H1 (cell line): Measurements from ENCODE around the gene ZNRF3. TPM values are rescaled to one million over a fixed set of nuclear protein-coding genes. Genes with fewer than 3 reads are reported as not detected.
A peak's percentile ranks its signal among the peaks of the same experiment; 100 is the strongest.

Experiments
- CTCF ChIA-PET: fragments of 300-600 bp; sonication (Branson Sonifier 250); formaldehyde crosslinking; loops from one replicate; lab custom pipeline; 2021; ENCODE audit not compliant: partially characterized antibody; lab: Charles Lee
- POLR2A ChIA-PET: fragments of 300-600 bp; sonication (Branson Sonifier 250); formaldehyde crosslinking; loops from one replicate; lab custom pipeline; 2021; ENCODE audit warnings: inconsistent platforms; ENCODE audit not compliant: partially characterized antibody; lab: Charles Lee
- DNase-seq, 2 experiments: peaks; one replicate each; pipeline versions ENCODE4 v3.0.0 to v3.0.0-alpha.2; 2010 to 2022; ENCODE audit warnings: low spot score in 2 of 2, low read depth in 1 of 2, mixed read lengths in 1 of 2
- FAIRE-seq: peaks from 2 replicates; lab custom pipeline; 2011; peaks lifted over from hg19 to GRCh38; lab: Jason Lieb, UNC
- H2AFZ ChIP-seq: 2 replicates; pipeline ENCODE4 v1.8.1; 2012; ENCODE audit warnings: low read length, inconsistent platforms
- H2AK5ac ChIP-seq: 2 replicates; pipeline ENCODE4 v1.6.1; 2013; ENCODE audit warnings: low read depth, low read length
- H2BK120ac ChIP-seq: replicated peaks from 2 replicates; pipeline ENCODE3; 2013; ENCODE audit warnings: low read depth, low read length, inconsistent platforms
- H2BK12ac ChIP-seq: 2 replicates; pipeline ENCODE4 v1.6.1; 2013; ENCODE audit warnings: low read depth, low read length
- H2BK15ac ChIP-seq: 2 replicates; pipeline ENCODE4 v1.6.1; 2013; ENCODE audit warnings: low read length
- H2BK20ac ChIP-seq: 2 replicates; pipeline ENCODE4 v1.6.1; 2013; ENCODE audit warnings: low read length
- H2BK5ac ChIP-seq: 2 replicates; pipeline ENCODE4 v1.6.1; 2013; ENCODE audit warnings: low read depth, low read length
- H3K14ac ChIP-seq: 2 replicates; pipeline ENCODE4 v1.6.1; 2013; ENCODE audit warnings: inconsistent platforms; ENCODE audit not compliant: insufficient read length
- H3K18ac ChIP-seq: 2 replicates; pipeline ENCODE4 v1.6.1; 2013; ENCODE audit warnings: low read length; ENCODE audit errors: extremely low read depth
- H3K23ac ChIP-seq: 2 replicates; pipeline ENCODE4 v1.6.1; 2013; ENCODE audit warnings: inconsistent platforms; ENCODE audit not compliant: insufficient read length
- H3K23me2 ChIP-seq: 2 replicates; pipeline ENCODE4 v1.6.1; 2013; ENCODE audit warnings: low read depth, low read length
- H3K27ac ChIP-seq: 2 replicates; pipeline ENCODE4 v1.6.1; 2011; ENCODE audit warnings: low read depth, low read length, inconsistent platforms
- H3K27me3 ChIP-seq, 4 experiments: replicated peaks in 1 of 4; 1 replicate in 1 of 4; 2 replicates in 3 of 4; pipeline versions ENCODE4 v1.6.1 to v1.8.1; 2011 to 2013; ENCODE audit warnings: low read length in 3 of 4, mild to moderate bottlenecking in 3 of 4, inconsistent platforms in 2 of 4, mixed read lengths in 2 of 4, moderate library complexity in 1 of 4; ENCODE audit not compliant: control insufficient read depth in 3 of 4, insufficient read depth in 3 of 4; ENCODE audit errors: extremely low read depth in 1 of 4
- H3K36me3 ChIP-seq, 4 experiments: 2 replicates each; pipeline versions ENCODE4 v1.6.1 to v1.8.1; 2011 to 2013; ENCODE audit warnings: mild to moderate bottlenecking in 4 of 4, low read length in 3 of 4, moderate library complexity in 2 of 4, control low read depth in 1 of 4, inconsistent platforms in 1 of 4; ENCODE audit not compliant: insufficient read depth in 4 of 4, control insufficient read depth in 2 of 4
- H3K4ac ChIP-seq: replicated peaks from 2 replicates; pipeline ENCODE3; 2013; ENCODE audit warnings: low read length, low read depth, mixed read lengths, inconsistent platforms; ENCODE audit not compliant: insufficient read length
- H3K4me1 ChIP-seq, 4 experiments: replicated peaks in 1 of 4; 1 replicate in 1 of 4; 2 replicates in 3 of 4; pipeline versions ENCODE4 v1.6.1 to v1.8.1; 2011 to 2013; ENCODE audit warnings: low read length in 3 of 4, inconsistent platforms in 2 of 4, mixed read lengths in 1 of 4; ENCODE audit not compliant: insufficient read depth in 4 of 4, control insufficient read depth in 3 of 4
- H3K4me2 ChIP-seq, 2 experiments: 2 replicates each; pipeline versions ENCODE4 v1.6.1 to v1.8.1; 2011 to 2013; ENCODE audit warnings: low read depth in 2 of 2, low read length in 2 of 2, control low read depth in 1 of 2, inconsistent platforms in 1 of 2, mild to moderate bottlenecking in 1 of 2; ENCODE audit not compliant: insufficient read depth in 1 of 2
- H3K4me3 ChIP-seq, 4 experiments: fragments of 200-600, 300-600 bp in 1 of 4; sonication (generic), shearing (Covaris generic), sonication (Bioruptor Twin) in 1 of 4; 2 replicates each; pipeline versions ENCODE4 v1.5.1 to v1.8.1; 2011 to 2016; ENCODE audit warnings: low read length in 4 of 4, low read depth in 3 of 4, control low read depth in 2 of 4, inconsistent platforms in 2 of 4, mild to moderate bottlenecking in 2 of 4, mixed read lengths in 1 of 4, moderate library complexity in 1 of 4; ENCODE audit not compliant: insufficient read depth in 2 of 4; ENCODE audit errors: extremely low read depth in 1 of 4
- H3K56ac ChIP-seq: replicated peaks from 2 replicates; pipeline ENCODE3; 2013; ENCODE audit warnings: low read depth, mild to moderate bottlenecking, mixed read lengths, low read length, inconsistent platforms; ENCODE audit not compliant: insufficient read length
- H3K79me1 ChIP-seq: 2 replicates; pipeline ENCODE4 v1.6.1; 2013; ENCODE audit warnings: low read depth, low read length, control low read depth
- H3K79me2 ChIP-seq, 2 experiments: 2 replicates each; pipeline versions ENCODE4 v1.6.1 to v1.8.1; 2012 to 2013; ENCODE audit warnings: low read length in 2 of 2, mild to moderate bottlenecking in 2 of 2, inconsistent platforms in 1 of 2; ENCODE audit not compliant: insufficient read depth in 2 of 2, control insufficient read depth in 1 of 2
- H3K9ac ChIP-seq, 4 experiments: replicated peaks in 1 of 4; 1 replicate in 1 of 4; 2 replicates in 3 of 4; pipeline versions ENCODE4 v1.6.1 to v1.8.1; 2011 to 2013; ENCODE audit warnings: low read depth in 3 of 4, low read length in 3 of 4, control low read depth in 2 of 4, mild to moderate bottlenecking in 2 of 4, moderate library complexity in 2 of 4, inconsistent platforms in 1 of 4; ENCODE audit errors: extremely low read depth in 1 of 4
- H3K9me3 ChIP-seq, 2 experiments: 2 replicates each; pipeline versions ENCODE4 v1.6.1 to v1.8.1; 2012 to 2013; ENCODE audit warnings: mild to moderate bottlenecking in 2 of 2, moderate library complexity in 2 of 2, control low read depth in 1 of 2, inconsistent platforms in 1 of 2, low read depth in 1 of 2, low read length in 1 of 2, mixed read lengths in 1 of 2; ENCODE audit not compliant: insufficient read depth in 2 of 2
- H4K20me1 ChIP-seq, 2 experiments: replicated peaks in 1 of 2; 2 replicates each; pipeline versions ENCODE3 to v1.8.1; 2011 to 2013; ENCODE audit warnings: inconsistent platforms in 2 of 2, low read length in 2 of 2, mild to moderate bottlenecking in 1 of 2; ENCODE audit not compliant: insufficient read depth in 2 of 2, control insufficient read depth in 1 of 2
- H4K5ac ChIP-seq: 2 replicates; pipeline ENCODE4 v1.6.1; 2013; ENCODE audit warnings: low read length, low read depth, mixed read lengths, inconsistent platforms; ENCODE audit not compliant: insufficient read length
- H4K8ac ChIP-seq: 2 replicates; pipeline ENCODE4 v1.8.0; 2013; ENCODE audit warnings: mild to moderate bottlenecking, moderate library complexity, low read length, inconsistent platforms; ENCODE audit not compliant: insufficient read depth; ENCODE audit errors: extremely low read depth
- H4K91ac ChIP-seq: replicated peaks from 2 replicates; pipeline ENCODE3; 2013; ENCODE audit warnings: low read length, mixed read lengths, inconsistent platforms; ENCODE audit not compliant: insufficient read length
- CBX8 ChIP-seq: fragments of 300-800, 300-1000 bp; sonication (generic); IDR thresholded peaks from 2 replicates; pipeline ENCODE4 v1.7.1; 2016; ENCODE audit warnings: low read depth, low read length, borderline replicate concordance
- EZH2 ChIP-seq: fragments of 200-600 bp; sonication (generic); IDR thresholded peaks from 2 replicates; pipeline ENCODE4 v1.7.1; 2012; ENCODE audit warnings: low read depth, mild to moderate bottlenecking, moderate library complexity, low read length, inconsistent platforms; ENCODE audit not compliant: severe bottlenecking
- JUN ChIP-seq: IDR thresholded peaks from 2 replicates; pipeline ENCODE4 v1.6.1; 2011; ENCODE audit warnings: low read depth, mild to moderate bottlenecking, improper control_type of control experiment, low read length
- MAFK ChIP-seq: IDR thresholded peaks from 2 replicates; pipeline ENCODE4 v1.6.1; 2012; ENCODE audit warnings: low read depth, mild to moderate bottlenecking, improper control_type of control experiment, low read length
- POU5F1 ChIP-seq: IDR thresholded peaks from 2 replicates; pipeline ENCODE4 v1.6.1; 2011; ENCODE audit warnings: low read depth, mild to moderate bottlenecking, low read length, moderate library complexity
- ZNF274 ChIP-seq: IDR thresholded peaks from 2 replicates; pipeline ENCODE4 v1.7.0; 2012; ENCODE audit warnings: low read length, borderline replicate concordance; ENCODE audit errors: extremely low read depth
- WGBS, 2 experiments: shearing (Covaris generic) in 1 of 2; methylation state at CpG; one replicate each; pipeline versions ENCODE4 v1.1.6 to v1.1.7; 2013 to 2015; ENCODE audit warnings: low lambda C conversion rate in 2 of 2, mixed read lengths in 2 of 2, inconsistent platforms in 1 of 2, low coverage in 1 of 2, missing lambda C conversion rate in 1 of 2; ENCODE audit not compliant: insufficient replicate concordance in 2 of 2, insufficient coverage in 1 of 2, insufficient read length in 1 of 2; ENCODE audit errors: extremely low coverage in 1 of 2, missing lambda C conversion rate in 1 of 2; 5-methylcytosine and 5-hydroxymethylcytosine counted together
- polyA plus RNA-seq, 7 experiments: library from polyadenylated mRNA; depleted of rRNA in 3 of 7; stranded (reverse) in 5 of 7; unstranded in 2 of 7; fragments of >200 nt in 5 of 7; fragments of 200-250 nt in 2 of 7; gene quantifications; 1 replicate in 5 of 7; 2 replicates in 1 of 7; 4 replicates in 1 of 7; pipeline versions ENCODE4 v1.2.1 to v1.2.3, GENCODE V29; 2011 to 2013; ENCODE audit warnings: missing spikeins in 2 of 7, mixed read lengths in 2 of 7
- total RNA-seq: library from RNA; stranded (reverse); fragmentation: NEBNext Ultra II Directional; extraction: Animal tissue kit (Norgen Biotek cat#: 25700); gene quantifications from 2 replicates; pipeline ENCODE4 v1.2.1, GENCODE V29; 2021
- TF ChIP-seq, protein P1 (sequence below): IDR thresholded peaks from 2 replicates; pipeline ENCODE4 v1.6.1; 2012; ENCODE audit warnings: low read length, inconsistent platforms
- TF ChIP-seq, protein P2 (sequence below): IDR thresholded peaks from 2 replicates; pipeline ENCODE4 v1.6.1; 2012; ENCODE audit warnings: inconsistent platforms

ZNRF3 gene
- total and polyA plus RNA-seq, 2 of the 8 experiments (the other 6 are each of a cell fraction or from before 2014, with no cell fraction given), result 14.1 to 21.7 TPM

DNA sequence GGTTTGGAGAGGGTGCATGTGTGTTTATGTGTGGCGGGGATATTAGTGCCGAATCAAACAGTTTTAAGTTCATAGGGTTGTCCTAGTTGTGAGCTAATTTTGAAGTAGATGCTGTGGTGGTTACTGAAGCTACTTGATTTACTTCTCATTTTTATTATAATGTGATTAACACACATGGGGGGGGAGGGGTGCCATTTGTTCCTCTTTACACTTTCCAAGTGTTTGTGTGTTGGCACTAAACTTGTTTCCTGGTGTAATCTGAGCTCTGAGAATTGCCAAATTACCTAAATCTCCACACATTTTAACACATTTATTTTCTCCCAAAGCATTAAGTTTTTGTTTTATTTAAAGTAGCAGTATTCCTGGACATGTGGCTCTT, 60.1 kb downstream of the ZNRF3 start:
- Histone ChIP-seq H3K23ac (no peak overlapping the region), H4K5ac (no peak overlapping the region), H3K9me3 (peaks cover 4 to 10% of the 10 kb centered on the region in 2 experiments; a peak in 3 of 4 replicates), H2BK5ac (no peak overlapping the region), H3K36me3 (peaks cover 0 to 4% (median 0%) of the 10 kb centered on the region in 4 experiments; a peak in 1 of 8 replicates), H2BK20ac (no peak overlapping the region), H4K8ac (no peak overlapping the region), H3K9ac (peak overlapping the region in 1 of 4 experiments; percentile 52; a peak in 1 of 7 replicates), H3K56ac (no peak overlapping the region), H3K4me2 (peak overlapping the region; percentile 3 to 18; a peak in 2 of 4 replicates), H3K4ac (no peak overlapping the region), H3K23me2 (no peaks in the 10 kb centered on the region), H3K14ac (no peak overlapping the region), H2AFZ (no peak overlapping the region), H4K20me1 (peaks cover 0 to 1% of the 10 kb centered on the region in 2 experiments), H3K27ac (no peak overlapping the region), H4K91ac (no peak overlapping the region), H3K4me3 (no peak overlapping the region), H3K4me1 (peaks cover 2 to 13% (median 10%) of the 10 kb centered on the region in 4 experiments; a peak in 6 of 7 replicates), H2BK120ac (no peak overlapping the region), H2BK12ac (no peak overlapping the region), H3K79me1 (peaks cover 2% of the 10 kb centered on the region; the same call in 1 of the 2 replicates), H2AK5ac (no peak overlapping the region), H3K27me3 (no peaks in the 10 kb centered on the region), H3K18ac (no peak overlapping the region), H2BK15ac (no peak overlapping the region), H3K79me2 (peaks cover 3 to 86% of the 10 kb centered on the region in 2 experiments; a peak in 3 of 4 replicates)
- TF ChIP-seq ZNF274 (no peak), POU5F1 (no peak), JUN (no peak), MAFK (no peak), EZH2 (no peak), CBX8 (no peak)
- TF ChIP-seq, protein P1, sequence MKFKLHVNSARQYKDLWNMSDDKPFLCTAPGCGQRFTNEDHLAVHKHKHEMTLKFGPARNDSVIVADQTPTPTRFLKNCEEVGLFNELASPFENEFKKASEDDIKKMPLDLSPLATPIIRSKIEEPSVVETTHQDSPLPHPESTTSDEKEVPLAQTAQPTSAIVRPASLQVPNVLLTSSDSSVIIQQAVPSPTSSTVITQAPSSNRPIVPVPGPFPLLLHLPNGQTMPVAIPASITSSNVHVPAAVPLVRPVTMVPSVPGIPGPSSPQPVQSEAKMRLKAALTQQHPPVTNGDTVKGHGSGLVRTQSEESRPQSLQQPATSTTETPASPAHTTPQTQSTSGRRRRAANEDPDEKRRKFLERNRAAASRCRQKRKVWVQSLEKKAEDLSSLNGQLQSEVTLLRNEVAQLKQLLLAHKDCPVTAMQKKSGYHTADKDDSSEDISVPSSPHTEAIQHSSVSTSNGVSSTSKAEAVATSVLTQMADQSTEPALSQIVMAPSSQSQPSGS, result no peak
- TF ChIP-seq, protein P2, sequence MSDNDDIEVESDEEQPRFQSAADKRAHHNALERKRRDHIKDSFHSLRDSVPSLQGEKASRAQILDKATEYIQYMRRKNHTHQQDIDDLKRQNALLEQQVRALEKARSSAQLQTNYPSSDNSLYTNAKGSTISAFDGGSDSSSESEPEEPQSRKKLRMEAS, result no peak
- DNase-seq (no peak), FAIRE-seq (no peak)
- CTCF ChIA-PET, result interaction anchor here (0.8 to 3.4 kb wide), 4 partner anchors 9 to 97 kb away, joined by 3 to 14 read pairs (median 4); no protein-coding TSS in a partner anchor
- POLR2A ChIA-PET, result interaction anchor here (1.3 to 2.1 kb wide), 2 partner anchors 58 to 59 kb away, joined by 3 to 8 read pairs; partner anchors contain the start of gene ZNRF3
- WGBS, 2 experiments, result 84% methylated on average over 2 of the region's 2 CpGs; no CpG with 5 or more reads in 1 of the 2 experiments
